Kidney tubule cell (primary cell): ENCODE measurements around the gene RBM5.

ENCODE experiments used
- DNase-seq: peaks from one replicate; pipeline ENCODE4 v3.0.0-alpha.2; 2018; ENCODE audit warnings: low spot score

Gene RBM5

DNA sequence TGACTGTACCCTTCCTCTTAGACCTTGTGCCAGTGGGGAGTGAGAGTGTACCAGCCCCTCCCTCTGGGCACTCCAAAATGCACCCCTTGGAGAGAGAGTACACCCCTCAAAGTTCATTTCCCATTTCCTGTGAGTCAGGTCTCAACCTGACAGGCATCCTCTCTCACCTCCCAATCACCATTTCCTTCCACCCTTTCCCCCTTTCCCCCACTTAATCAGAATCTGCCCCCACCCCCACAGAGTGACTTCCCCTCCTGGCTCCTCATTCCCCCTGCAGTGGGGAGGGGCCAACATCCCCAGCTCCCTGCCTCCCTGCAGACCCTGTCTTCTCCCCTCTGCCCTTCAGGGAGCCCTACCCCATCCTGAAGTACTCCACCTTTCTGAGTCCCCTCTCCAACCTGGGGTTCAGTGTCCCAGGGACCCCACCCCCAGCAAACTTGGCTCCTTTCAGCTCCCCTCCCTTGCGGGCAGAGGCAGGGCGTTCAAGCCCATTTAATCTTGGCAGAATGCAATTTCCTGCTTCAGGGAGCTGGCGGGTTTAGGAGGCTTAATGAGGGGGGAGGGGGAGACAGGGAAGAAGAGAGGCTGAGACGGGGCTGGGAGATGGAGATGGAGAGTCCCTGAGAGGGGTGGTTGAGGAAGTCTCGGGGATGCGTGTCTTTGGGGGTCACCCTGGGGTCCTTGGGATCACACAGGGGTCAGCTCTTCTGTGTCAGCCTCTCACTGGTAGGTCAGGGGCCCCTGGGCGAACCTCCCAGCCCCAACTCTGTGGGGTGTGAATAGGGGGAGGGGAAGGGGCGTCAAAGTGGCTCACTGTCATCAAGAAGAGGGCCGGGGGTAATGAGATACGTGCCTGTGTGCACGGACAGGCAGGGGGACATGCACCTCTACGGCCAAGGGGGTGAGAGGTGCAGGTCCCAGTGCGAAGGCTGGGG, 49.8 kb downstream of the RBM5 start:
- DNase-seq: peak; percentile 53

DNA sequence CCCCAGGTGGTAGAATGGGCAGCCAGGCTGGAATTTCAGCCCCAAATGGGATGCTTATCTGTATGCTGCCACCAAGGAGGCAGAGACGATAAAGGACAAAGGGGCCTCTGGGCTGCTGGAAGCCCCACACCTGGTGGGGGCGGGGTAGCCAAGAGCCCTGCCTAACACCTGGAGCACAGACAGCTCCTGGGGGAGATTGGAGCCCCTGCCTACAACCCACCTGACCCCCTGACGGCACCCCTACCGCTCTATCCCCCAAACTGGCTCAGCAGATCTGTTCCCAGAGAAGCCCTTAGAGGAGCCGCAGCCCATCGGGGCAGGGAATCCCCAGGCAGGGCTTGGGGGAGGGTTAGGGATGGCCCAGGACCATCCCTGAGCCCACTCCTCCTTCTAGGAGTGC, 50.6 kb downstream of the RBM5 start:
- no peak for DNase-seq

DNA sequence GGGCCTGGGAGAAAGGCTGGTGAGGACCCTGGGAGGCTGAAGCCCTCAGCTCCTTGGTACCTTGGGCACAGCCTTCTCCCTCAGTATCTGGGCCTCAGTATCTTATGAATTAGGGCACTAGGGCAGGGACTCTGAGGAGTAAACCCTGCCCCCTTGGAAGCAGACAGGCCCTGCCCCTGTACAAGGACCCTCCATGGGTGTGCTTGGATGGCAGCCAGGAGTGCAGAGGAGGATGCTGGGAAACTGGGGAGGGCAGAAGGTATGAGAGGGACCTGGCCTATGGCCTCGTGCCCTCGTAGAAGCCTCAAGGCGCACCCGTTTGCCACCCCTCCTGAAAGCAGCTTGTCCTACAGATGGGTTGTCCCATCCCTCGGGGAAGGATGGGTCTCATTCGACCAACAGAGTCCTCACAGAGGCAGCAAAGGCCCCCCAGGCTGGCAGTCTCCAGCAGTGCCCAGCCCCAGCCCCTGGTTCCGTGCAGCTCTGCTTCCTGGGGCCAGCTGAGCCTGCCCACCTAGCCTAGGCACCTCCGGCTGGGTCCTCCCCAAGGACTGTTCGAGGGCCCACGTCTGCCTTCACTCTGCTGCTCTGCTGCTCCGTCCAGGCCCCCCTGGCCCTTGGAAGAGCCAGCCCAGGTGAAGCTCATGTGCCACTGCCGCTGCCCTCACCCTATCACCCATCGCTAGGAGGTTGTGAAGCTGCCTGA, 51.2 kb downstream of the RBM5 start:
- DNase-seq: no peak

DNA sequence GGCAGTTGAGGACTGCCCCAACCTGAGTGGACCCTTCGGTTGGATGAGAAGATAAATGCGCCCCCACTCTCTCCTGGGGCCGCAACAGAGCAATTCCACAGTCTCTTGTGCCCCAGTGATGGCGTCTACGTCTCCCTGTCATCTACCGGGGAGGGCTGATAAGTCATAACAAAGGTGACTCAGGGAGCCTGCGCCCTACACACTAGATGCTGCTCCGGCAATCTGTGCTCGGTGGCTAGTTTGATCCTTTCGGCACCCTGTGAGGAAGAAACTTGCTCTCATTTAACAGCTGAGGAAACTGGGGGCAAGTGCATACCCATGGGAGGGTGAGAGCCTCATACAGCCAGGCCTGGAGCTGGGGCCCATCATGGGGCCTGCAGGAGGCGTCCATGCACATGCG, 52.3 kb downstream of the RBM5 start:
- no peak for DNase-seq

DNA sequence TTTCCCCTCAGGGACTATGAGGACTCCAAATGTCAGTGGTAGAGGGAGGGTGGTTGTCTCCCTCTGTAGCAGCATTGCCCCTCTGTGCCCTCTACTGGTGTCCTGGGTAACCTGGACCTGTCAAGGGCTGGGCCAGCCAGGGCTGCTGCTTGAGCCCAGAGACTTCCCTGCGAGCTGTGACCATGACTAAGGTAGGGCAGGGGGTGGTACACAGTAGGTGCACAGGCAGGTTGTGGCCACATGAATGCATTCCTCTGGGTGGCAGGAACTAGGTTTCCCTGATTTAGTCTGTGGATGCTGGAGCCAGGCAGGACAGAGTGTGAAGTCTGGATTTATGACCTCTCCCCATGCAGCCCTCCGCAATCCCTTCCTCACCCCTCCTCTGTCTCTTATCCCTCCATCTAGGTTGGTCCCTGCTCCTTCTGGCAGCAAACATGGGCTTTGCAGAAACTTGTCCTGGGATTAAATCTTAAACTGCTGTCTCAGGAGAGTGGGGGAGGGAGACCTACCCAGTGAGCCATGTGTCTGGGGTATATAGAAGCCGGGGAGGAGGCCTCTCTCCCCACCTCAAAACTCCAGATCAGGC, 57.7 kb downstream of the RBM5 start:
- no peak for DNase-seq

DNA sequence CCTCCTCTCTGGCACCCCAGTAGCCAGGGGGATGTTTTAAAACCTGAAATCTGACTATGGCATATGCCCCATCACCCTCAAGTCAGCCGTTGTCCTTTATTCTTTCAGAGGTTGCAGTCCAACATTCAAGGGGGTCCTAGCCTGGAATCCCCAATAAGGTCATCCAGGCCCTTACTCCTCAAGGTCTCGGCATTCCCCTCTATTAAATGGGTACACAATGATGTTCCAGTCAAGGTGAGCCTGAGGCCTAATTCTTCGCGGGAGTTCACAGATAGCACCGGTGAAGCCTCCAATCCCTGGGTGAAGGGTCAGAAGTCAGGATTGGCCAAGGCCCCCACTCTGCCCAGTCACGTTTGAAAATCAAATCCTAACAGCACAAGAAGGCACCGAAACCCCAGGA, 58.3 kb downstream of the RBM5 start:
- DNase-seq: no peak

DNA sequence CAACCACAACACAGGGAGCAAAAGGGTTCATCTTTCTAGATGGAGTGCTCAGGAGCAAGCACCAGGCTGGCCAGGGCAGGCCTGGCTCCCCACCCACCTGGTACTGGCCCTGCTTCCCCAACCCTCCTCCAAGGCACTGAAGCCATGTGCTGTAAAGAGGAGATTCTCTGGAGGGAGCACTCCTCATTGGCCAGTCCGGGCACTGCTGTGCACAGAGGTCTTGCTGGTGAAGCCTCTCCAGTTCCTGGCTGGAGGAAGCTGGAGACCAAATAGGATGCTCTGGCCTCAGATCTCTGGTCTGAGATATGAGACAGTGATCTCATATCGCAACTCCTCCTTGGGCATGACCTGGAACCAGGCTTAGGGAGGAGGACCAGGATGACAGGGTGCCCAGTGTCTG, 58.7 kb downstream of the RBM5 start:
- no peak for DNase-seq

DNA sequence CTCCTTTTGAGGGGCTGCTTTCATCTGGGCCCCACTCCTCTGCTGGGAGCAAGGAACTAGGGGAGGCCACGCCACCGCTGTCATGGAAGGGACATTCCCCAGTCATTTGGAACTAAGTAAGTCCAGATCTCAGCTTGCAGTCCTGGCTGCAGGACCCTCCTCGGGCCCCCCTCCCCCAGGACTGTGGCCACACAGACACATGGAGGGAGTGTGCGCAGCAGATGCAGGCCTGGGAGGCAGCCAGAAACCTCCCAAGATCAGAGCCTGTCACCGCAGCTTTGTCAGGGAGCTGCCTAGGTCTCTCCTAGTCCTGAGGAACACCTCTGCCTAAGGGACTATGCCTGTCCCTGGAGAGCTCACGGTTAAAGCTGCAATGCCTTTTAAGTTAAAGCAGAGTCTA, 59.1 kb downstream of the RBM5 start:
- DNase-seq: no peak

DNA sequence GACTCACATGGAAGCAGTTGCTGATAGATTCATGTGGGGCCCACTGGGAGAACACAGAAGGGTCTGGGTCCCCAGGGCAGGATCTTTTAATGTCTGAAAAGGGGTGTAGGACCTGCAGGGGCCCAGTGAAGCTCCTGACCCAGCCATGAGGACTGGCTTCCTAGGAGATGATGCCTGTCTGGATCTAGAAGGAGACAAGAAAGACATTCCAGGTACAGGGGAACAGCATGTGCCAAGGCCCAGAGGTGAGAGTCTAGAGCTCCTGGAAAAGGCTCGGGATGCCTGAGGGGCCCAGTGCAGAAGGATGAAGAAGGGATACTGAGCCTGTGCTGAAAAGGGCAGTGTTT, 61.7 kb downstream of the RBM5 start:
- no peak for DNase-seq

DNA sequence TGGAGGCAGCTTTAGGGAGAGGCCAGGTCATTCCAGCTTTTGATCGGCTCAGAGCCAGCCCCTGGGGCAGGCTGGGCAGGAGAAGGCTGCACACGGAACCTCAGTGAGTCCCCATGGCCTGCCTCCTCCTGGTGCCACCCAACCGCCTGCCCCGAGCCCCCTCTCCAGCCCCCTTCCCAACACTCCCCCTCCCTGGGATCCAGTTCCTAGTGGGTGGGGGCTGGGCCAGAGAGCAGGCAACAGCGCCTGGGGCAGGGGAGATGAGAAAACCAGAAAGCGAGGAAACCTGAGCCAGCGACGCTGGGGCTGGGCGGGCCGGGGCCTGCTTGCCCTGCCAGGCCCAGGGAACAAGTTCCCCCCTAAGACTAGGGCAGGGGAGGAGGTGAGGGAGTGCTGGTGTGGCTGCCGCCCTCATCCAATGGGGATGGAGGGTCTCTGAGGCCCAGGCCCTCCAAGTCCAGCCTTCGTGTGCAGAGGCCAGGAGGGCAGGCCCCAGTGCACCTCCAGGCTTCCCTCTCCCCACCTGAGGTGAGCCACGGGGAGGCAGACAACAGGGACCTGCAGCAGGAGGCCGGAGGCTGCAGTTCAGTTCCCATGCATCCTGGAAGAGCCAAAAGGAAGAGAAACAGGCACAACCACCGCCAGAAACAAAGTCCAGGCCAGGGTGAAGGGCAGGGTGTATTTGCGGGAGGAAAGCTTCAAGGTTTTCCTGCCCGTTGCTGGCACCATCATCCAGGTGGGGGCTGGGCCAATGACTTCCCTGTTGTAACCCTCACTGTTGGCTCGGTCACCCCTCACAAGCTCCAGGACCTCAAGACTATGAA, 62.4 kb downstream of the RBM5 start:
- no peak for DNase-seq

DNA sequence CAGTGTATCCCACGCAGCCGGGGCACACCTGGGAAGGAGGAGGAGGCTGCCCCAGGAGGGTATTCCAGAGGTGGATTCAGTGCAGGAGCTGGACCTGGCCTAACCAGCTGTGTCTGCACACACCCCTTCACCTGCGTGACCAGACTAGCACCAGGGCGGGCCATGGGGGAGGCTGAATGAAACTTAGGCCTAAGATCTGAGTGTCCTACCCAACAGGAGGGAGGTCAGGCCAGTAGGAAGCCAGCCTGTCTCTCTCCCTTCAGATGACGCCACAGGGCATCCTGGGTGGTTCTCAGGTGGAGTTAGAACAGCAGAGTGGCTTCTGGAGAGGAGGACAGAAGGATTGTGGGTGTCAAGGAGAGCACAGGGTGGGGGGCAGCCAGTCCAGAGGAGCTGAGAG, 63.0 kb downstream of the RBM5 start:
- no peak for DNase-seq

DNA sequence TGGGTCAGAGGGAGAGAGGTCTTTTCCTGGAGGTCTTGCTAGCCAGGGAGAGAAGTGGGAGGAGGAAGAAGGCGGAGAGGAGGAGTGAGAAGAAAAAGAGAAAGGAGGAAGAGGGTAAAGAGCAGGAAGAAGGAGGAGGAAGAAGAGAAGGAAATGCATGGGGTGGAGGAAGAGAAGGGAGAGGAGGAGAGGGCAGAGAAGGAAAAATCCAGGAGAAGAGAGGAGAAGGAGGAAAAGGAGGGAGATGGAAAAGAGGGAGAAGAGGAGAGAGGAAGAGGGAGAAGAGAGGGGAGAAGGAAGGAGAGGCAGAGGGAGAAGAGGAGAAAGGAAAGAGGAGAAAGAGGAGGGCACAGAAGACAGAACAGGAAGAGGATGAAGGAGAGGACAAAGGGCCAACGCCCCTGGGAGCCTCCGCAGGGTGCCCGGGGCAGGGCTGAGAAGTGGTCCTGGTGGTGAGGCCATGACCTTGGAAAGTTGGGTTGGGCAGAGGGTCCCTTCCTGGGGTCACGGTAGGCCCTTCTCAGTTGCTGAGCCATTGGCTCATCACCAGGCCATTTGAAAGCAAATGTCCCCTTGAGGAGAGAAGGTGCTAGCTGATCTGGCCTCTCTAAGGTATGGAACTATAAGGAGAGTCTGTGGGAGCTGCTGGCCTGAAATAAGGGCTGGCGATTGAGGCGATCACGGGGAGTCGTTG, 65.2 kb downstream of the RBM5 start:
- no peak for DNase-seq

DNA sequence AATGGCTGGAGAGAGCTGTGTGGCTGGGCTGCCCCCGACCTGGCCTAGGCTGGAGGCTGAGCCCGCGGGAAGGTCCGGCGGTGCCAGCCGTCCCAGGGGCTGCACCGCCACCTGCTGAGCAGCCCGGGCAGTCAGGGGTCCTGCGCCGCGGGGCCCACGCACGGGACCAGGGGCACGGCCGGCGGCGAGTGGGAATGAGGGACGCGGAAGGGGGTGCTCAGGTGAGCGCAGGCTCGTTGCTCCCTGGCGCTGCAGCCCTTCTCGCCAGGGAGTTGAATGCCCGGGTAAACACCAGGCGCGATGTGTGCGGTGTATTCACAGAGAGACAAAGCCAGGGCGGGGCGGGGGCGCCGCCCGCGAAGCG, 65.7 kb downstream of the RBM5 start:
- no peak for DNase-seq

DNA sequence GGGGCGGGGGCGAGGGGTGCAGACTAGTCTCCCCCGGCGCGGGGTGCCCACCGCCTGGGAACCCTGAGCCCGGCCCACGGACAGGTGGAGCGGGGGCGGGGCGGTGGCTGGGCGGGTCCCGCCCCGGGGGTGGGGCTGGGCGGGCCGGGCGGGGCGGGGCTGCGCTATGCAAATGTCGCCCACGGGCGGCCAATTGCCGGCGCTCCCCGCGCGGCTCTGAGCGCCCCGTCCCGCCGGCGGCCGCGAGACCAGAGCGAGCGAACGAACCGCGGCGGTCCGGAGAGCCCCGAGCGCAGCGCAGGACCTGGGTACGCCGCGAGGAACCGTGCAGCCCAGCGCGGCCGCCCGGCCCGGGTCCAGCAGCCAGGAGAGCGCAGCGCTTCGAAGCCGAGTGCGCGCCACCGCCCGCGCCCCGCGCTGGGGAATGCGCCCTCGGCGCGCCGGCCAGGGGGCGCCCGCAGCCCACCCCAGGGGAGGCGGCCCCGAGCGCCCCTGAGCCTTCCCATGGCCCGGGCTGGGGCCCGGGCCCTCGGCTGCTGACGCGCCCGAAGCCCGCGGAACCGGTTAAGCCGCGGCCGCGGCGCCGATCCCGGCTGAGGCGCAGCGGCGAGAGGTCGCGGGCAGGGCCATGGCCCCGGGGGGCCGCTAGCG, 66.2 kb downstream of the RBM5 start, which contains the start of gene SEMA3F:
TSS of gene SEMA3F (plus strand) at position 485 of the 651 bp plus-strand sequence. CDS start 4,299 bp downstream, outside the sequence.
- peak; percentile 79 for DNase-seq

DNA sequence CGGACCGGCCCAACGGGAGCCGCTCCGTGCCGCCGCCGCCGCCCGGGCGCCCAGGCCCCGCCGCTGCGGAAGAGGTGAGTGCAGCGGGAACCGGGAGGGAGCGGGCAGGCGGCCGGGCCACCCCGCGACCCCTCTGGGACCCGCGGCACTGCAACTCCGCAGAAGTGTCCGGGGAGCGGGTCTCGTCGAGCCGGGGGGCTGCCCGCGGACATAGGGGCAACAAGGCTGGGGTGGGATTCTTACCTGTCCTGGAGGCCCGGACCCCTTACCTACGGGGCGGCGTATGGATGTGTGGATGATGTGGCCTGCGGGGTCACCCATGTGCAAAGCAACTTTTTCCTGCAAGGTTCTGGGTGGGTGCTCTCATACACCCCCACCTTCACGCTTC, 66.8 kb downstream of the RBM5 start:
- DNase-seq: no peak

DNA sequence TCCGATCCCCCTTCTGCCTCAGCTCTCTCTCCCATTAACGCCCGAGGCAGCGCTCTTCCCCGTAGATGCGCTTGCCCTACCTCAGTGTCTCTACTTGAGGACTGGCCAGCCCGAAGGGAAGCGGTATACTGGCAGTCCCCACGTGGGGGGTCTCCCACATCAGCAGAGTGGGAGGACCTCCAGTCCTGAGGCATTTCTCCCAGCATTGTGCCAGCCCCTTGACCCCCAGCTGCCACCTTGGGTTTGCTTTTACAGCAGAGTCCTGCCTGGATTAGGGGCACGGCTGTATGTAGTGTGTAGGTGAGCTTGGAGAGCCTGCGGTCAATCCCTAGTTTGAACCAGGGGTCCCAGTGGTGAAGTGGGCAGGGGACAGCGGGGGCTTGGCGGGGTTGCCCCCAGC, 67.2 kb downstream of the RBM5 start:
- no peak for DNase-seq

DNA sequence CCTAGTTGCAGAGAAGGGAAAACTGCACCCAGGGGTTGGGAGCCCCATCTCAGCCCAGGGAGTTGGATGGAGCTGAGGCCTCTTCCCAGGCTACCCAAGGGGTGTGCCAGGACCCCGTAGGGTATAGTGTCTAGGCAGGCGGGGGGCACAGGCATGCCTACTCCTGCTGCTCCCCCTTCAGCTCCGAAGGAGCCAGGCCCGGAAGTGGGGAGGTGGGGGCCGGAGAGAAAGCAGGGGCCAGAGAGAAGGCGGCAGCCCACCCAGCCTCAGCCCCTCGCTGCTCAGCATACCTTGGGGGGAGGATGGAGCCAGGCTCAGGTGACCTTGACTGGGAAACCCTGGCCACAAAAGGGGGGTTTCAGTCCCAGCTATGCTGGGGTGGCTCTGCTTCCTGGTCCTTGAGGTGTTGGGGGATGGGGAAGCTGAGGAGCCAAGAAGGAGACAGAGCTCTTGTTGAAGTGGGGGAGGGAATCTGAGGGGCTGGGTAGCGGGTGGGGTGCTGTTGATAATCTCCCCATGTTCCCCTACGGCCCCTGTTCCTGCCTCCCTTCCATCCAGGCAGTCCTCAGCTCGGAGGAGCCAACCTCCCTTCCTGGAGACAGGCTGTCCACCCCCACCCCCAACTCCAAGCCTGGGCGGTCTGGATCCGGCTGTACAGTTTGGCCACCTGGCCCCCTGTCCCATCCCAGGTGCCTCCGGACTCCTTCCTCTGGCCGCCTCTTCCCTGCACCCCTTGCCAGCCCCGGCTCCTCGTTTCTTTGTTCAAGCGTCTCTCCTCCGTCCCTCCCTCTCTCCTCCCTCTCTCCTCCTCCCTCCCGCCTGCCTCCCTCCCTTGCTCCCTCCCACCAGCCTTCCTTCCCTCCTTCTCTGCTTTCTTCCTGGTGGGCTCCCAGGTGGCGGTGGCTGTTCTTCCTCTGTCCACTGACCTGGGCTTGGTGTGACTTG, 68.1 kb downstream of the RBM5 start:
- no peak for DNase-seq

DNA sequence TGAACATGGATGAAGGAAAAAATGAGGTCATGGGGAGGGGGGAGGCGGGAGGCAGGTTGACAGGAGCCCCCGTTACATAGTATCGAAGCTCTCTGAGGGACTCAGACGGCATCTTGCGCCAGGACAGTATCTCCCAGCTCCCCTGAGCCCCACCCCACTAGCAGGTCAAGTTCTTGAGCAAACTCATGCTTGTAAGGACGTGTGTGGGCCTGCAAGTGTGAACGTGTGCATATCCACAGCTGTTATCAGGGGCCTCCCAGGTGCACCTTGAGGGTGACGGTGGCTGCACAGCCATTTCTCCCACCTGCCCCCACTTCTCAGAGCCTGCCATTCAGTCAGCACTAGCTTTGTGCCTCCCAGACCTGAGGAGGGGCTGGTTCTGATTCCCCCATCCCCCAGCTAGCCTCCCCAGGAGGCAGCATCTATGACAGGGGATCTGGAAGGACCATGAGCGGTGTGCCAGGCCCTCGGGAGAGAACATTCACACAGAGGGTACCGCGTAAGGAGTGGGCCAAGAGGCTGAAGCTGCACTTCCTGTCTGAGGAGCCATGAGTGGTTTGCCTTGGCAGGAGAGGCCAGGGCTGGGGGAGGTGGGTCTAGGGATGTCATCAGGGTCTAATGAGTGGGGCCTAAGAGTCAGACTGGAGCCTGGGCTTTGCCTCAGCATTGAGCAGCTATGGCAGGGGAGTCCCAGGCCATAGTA, 69.3 kb downstream of the RBM5 start:
- DNase-seq: no peak

DNA sequence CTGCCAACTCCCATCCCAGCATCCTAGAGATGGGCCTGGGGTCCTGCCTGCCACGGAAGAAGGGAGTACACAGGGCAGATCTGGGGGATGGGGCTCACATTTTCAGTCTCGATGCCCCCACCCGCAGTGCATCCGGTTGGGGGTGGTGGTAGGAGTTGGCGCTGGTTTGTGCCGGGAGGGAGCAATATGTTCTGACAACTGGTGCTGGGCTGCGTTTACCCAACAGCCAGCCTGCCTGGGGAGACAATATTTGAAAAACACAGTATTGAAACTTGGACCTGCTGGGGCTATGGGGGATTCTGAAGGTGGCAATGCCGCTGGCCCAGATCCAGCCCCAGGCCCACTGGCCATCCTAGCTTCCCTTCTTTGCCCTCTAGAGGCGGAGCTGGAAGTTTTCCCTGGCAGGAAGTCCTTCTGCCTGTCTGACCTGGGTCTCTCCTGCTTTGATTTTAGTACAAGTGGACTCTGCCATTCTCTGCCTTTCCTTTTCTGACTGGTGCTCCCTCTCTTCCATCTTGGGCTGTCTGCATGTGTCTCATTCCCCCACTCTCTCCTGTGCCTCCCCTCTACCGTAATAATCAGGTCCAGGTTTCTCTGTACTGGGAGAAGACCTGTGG, 69.9 kb downstream of the RBM5 start:
- DNase-seq: no peak
